HS-27A (cell line): Measurements from ENCODE around the gene WNT1.

Source experiments
- DNase-seq: peaks from one replicate; pipeline ENCODE4 v3.0.0-alpha.2; 2012; ENCODE audit warnings: low read depth, missing footprints

WNT1 gene

GRCh38 chr12:49028666-49029275, 50.6 kb downstream of the WNT1 start:
- DNase-seq = no peak

GRCh38 chr12:49030119-49030518, 52.0 kb downstream of the WNT1 start:
- no peak for DNase-seq

GRCh38 chr12:49030714-49031572, 52.8 kb downstream of the WNT1 start:
- DNase-seq = no peak

- DNase-seq = no peak
Measured at GRCh38 chr12:49031573-49032161, 53.5 kb downstream of the WNT1 start.
